GM21619 (cell line): ENCODE measurements around the gene CACNA1S.

Source experiments
- ATAC-seq: cut with Tn5 transposase; IDR thresholded peaks from one replicate; pipeline ENCODE4 v1.9.1; 2021; ENCODE audit not compliant: unreplicated experiment

The CACNA1S gene

GRCh38 chr1:201064806-201065205 lies 47.4 kb downstream of the CACNA1S start:
- ATAC-seq, result no peak

DNA sequence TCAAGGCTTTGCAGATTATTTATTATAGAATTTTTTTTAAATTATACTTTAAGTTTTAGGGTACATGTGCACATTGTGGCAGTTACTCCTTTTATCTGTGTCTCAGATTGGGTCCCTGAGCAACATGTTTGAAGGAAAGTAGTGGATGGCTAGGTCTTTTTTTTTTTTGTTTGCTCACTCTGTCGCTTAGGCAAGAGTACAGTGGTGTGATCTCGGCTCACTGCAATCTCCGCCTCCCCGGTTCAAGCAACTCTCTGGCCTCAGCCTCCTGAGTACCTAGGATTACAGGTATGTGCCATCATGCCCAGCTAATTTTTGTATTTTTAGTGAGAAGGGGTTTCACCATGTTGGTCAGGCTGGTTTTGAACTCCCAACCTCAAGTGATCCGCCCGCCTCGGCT lies 49.1 kb downstream of the CACNA1S start:
- ATAC-seq, result no peak

GRCh38 chr1:201062511-201063091 lies 49.6 kb downstream of the CACNA1S start:
- ATAC-seq, result no peak

DNA sequence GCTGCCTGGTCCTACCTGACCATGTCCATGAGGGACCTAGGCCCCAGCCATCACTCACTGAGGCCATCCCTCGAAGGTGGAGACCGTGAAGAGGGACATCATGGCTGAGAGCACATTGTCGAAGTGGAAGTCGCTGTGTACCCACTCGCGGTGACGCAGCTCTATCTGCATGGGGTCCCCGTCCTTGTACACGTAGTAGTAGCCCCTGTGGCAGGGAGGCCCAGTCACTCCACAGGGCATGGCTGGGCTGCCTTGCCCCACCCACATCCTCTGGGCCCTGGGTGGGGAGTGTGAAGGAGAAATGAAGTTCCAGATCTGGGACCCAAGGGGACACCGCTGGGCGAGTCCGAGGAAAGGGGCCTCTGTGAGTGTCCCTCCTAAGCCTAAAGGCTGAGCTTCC lies 50.3 kb downstream of the CACNA1S start:
- no peak for ATAC-seq

DNA sequence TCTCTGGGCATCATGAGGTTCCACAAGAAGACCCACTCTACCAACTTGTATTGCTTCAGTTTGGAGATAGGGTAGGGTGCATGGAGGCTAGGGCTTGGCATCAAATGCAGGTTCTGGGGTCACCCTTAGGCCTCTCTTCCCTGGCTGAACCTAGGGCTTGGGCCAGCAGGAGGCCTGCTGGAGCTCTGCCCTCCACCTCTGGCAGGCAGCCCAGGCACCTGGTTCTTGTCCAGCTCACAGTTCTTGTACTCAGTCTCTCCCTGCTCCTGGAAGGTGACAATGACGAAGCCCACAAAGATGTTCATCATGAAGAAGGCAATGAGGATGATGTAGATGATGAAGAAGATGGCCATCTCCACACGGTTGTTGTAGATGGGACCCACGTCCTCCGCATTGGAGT lies 51.2 kb downstream of the CACNA1S start:
- ATAC-seq, result no peak

DNA sequence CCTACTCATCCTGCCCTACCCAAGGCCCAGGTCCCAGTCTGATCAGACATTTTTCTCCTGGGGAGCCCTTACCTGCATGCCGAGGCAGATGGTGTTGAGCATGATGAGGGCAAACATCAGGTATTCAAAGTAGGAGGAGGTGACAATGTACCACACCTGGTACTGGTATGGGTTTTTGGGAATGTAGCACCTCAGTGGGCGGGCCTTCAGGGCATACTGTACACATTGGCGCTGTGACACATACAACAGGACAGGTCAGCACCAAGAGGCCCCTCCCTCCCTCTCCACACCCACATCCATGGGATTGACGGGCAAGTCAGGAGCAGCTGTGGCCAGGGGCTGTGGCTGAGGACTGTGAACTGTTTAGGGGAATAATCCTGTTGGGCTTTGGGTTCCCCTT lies 51.6 kb downstream of the CACNA1S start:
- no peak for ATAC-seq

- ATAC-seq, result no peak
Observed at GRCh38 chr1:201059871-201060555, 52.2 kb downstream of the CACNA1S start.

DNA sequence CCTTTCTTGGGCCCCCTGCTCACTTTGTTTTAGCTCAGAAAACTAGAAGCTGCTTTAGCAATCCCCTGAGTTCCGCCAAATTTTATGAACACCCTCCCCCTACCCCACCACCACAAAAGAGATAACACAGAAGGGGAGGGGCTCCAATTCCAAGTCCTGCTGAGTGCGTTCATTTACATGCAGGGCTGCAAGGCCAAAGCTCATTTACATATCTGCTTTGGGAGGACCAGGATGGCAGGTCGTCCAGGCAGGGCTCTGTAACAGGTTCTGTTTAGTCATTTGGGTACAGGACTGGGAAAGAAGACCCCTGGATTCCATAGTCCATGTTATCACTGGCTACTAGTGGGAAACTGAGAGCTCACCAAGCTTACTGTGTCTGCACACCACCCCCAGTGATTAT lies 52.8 kb downstream of the CACNA1S start:
- no peak for ATAC-seq

- no peak for ATAC-seq
Observed at GRCh38 chr1:201054091-201054543, 58.1 kb downstream of the CACNA1S start.

GRCh38 chr1:201053155-201053860 lies 58.9 kb downstream of the CACNA1S start:
- no peak for ATAC-seq

DNA sequence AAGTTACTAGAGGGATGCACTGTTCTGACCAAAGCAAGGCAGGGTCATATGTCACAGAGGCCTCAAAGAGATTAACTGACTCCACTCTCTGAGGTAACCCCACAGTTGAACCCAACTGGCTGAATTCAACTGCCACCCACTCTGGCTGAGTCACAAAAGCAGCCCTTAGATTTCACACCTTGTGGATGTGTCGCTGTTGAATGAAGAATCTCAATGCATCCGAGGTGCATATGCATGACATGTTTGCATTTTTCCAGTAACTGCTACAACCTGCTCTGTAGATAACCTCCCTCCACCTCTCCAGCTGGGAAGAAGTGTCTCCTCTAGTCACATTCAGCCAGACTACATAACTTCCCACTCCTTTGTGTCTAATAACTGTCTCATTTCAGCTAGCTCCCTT lies 60.8 kb downstream of the CACNA1S start:
- no peak for ATAC-seq

GRCh38 chr1:201050515-201051277 lies 61.5 kb downstream of the CACNA1S start:
- ATAC-seq, result no peak

DNA sequence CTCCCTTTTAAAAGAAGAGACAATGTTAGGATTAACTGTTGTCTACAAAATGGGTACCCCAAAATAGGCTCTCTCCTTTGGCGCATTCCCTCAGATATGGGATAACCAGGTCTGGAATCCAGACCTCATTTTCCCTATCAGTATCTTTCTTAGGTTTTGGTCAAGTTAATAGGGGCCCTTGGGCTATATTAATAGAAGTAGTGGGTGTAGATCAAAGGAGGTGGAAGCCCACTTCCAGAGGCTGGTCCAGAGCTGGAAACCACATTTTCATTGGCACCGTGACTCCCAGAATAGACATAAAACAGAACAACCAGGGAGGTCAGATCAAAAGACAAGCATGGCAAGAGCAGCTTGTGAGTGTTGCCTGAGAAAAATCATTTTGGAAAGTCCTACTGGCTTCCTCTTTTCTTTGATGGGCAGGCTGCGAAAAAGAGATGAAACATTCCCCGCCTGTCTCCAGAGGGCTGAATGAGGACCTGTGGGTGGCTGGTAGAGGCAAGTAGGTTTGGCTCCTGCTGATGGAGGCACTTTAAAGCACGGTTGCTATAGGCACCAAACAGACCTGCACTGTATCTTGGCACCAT lies 62.9 kb downstream of the CACNA1S start:
- ATAC-seq, result no peak

DNA sequence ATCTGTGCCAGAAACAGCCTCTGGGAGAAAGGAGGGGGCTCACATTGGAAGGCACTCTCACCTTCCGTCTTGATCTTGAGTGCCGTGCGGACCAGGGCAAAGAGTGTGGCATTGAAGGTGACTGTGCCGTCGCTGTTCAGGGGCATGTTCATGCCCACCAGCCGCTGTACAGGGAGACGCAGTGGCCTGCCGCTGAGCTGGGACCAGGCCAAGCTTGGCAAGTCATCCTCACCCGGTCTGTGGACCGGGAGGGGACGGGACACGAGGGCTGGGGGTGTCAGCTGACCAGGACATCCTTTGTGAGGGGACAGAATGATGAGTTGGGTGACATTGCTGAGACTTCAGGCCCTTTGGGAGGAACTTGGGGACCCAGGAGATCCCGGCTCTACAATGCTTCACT lies 63.7 kb downstream of the CACNA1S start:
- no peak for ATAC-seq

- no peak for ATAC-seq
Observed at GRCh38 chr1:201044119-201044518, 68.1 kb downstream of the CACNA1S start.

GRCh38 chr1:201042779-201043461 lies 69.3 kb downstream of the CACNA1S start:
- peak; percentile 83 for ATAC-seq

DNA sequence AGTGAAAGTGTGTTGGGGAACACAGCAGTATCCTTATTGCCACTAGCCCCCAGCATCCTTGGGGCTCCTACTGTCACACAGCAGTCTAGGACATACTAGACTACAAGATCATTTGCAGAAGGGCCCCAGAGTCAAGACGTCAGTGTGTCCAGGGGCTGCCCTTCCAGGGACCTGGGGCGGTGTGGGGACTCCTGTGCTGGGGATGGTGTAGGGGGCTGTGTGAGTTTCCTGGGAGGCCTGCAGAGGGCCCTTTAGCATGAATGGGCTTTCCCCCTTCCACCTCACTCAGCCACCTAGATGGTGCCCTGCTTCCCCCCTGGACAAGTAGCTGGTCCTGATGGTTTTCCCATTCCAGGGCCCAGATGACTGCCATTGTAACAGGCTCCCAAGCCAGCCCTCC lies 71.2 kb downstream of the CACNA1S start:
- ATAC-seq, result no peak

- ATAC-seq, result no peak
Observed at GRCh38 chr1:201039876-201040275, 72.3 kb downstream of the CACNA1S start.

GRCh38 chr1:201039418-201039817 lies 72.8 kb downstream of the CACNA1S start:
- no peak for ATAC-seq

GRCh38 chr1:201038186-201038876 lies 73.9 kb downstream of the CACNA1S start:
- ATAC-seq, result no peak
